ENCODE measurements around the gene AMACR. TPM values are rescaled to one million over a fixed set of nuclear protein-coding genes. Genes with fewer than 3 reads are reported as not detected.
A peak's percentile ranks its signal among the peaks of the same experiment; 100 is the strongest.

AMACR gene
- total and polyA plus RNA-seq, 7 donors: 1.5 to 14.4 (median 5.6) TPM

DNA sequence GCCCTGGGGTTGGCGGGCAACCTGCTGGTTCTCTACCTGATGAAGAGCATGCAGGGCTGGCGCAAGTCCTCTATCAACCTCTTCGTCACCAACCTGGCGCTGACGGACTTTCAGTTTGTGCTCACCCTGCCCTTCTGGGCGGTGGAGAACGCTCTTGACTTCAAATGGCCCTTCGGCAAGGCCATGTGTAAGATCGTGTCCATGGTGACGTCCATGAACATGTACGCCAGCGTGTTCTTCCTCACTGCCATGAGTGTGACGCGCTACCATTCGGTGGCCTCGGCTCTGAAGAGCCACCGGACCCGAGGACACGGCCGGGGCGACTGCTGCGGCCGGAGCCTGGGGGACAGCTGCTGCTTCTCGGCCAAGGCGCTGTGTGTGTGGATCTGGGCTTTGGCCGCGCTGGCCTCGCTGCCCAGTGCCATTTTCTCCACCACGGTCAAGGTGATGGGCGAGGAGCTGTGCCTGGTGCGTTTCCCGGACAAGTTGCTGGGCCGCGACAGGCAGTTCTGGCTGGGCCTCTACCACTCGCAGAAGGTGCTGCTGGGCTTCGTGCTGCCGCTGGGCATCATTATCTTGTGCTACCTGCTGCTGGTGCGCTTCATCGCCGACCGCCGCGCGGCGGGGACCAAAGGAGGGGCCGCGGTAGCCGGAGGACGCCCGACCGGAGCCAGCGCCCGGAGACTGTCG, 70.7 kb downstream of the AMACR start:
- H3K36me3 ChIP-seq (ENCODE audit: insufficient read depth in 1 of 2, low read depth in 1 of 2): no peaks in the 10 kb centered on the region
- 27 to 45% (median 28%) methylated on average over 53 to 54 of the region's 54 CpGs for WGBS, 3 donors
- H3K27me3 ChIP-seq (ENCODE audit: insufficient read depth in 3 of 3, low read length in 2 of 3): peaks cover 0 to 67% (median 27%) of the 10 kb centered on the region in 3 donors
- H3K9me3 ChIP-seq: no peaks in the 10 kb centered on the region
- H3K27ac ChIP-seq: no peak overlapping the region
- DNase-seq (peak in 1 of 2 donors; percentile 34), ATAC-seq (no peak)
- TF ChIP-seq, protein P1, sequence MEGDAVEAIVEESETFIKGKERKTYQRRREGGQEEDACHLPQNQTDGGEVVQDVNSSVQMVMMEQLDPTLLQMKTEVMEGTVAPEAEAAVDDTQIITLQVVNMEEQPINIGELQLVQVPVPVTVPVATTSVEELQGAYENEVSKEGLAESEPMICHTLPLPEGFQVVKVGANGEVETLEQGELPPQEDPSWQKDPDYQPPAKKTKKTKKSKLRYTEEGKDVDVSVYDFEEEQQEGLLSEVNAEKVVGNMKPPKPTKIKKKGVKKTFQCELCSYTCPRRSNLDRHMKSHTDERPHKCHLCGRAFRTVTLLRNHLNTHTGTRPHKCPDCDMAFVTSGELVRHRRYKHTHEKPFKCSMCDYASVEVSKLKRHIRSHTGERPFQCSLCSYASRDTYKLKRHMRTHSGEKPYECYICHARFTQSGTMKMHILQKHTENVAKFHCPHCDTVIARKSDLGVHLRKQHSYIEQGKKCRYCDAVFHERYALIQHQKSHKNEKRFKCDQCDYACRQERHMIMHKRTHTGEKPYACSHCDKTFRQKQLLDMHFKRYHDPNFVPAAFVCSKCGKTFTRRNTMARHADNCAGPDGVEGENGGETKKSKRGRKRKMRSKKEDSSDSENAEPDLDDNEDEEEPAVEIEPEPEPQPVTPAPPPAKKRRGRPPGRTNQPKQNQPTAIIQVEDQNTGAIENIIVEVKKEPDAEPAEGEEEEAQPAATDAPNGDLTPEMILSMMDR (IDR thresholded peaks at IDR 0.05): no peak
- intact Hi-C loops (cut with DNase I): no loop called here
- H3K4me3 ChIP-seq: peak overlapping the region; percentile 42
- peaks cover 10% of the 10 kb centered on the region for H3K4me1 ChIP-seq

DNA sequence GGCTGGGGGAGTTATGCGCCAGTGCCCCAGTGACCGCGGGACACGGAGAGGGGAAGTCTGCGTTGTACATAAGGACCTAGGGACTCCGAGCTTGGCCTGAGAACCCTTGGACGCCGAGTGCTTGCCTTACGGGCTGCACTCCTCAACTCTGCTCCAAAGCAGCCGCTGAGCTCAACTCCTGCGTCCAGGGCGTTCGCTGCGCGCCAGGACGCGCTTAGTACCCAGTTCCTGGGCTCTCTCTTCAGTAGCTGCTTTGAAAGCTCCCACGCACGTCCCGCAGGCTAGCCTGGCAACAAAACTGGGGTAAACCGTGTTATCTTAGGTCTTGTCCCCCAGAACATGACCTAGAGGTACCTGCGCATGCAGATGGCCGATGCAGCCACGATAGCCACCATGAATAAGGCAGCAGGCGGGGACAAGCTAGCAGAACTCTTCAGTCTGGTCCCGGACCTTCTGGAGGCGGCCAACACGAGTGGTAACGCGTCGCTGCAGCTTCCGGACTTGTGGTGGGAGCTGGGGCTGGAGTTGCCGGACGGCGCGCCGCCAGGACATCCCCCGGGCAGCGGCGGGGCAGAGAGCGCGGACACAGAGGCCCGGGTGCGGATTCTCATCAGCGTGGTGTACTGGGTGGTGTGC, 71.4 kb downstream of the AMACR start, which contains the start of gene RXFP3:
TSS of gene RXFP3 (plus strand) at position 6 of the 636 bp plus-strand sequence. CDS start at position 361, 355 bp downstream.
- TF ChIP-seq, protein P1 (IDR thresholded peaks at IDR 0.05): no peak
- Histone ChIP-seq H3K36me3 (ENCODE audit: insufficient read depth in 1 of 2, low read depth in 1 of 2) (no peaks in the 10 kb centered on the region), H3K4me1 (peaks cover 10% of the 10 kb centered on the region), H3K27me3 (ENCODE audit: insufficient read depth in 3 of 3, low read length in 2 of 3) (peaks cover 0 to 73% (median 25%) of the 10 kb centered on the region in 3 donors), H3K27ac (no peak within 1 kb of the TSS), H3K4me3 (peak within 1 kb of the TSS; percentile 42), H3K9me3 (no peaks in the 10 kb centered on the region)
- 3 to 7% (median 7%) methylated on average over 45 of the region's 45 CpGs for WGBS, 3 donors
- ATAC-seq: no peak
- intact Hi-C loops (cut with DNase I): no loop called here
- DNase-seq: peak in 1 of 2 donors; percentile 47

Other genes starting within 250 kb of the AMACR start
- 1 to 10 TPM in 3 of 4 donors, under 1 TPM in 1; 0.88 to 1.2 (median 1.1) TPM for gene ADAMTS12, start 116.1 kb downstream of the AMACR start, total RNA-seq
- under 1 TPM; 0.19 to 0.51 (median 0.28) TPM for gene ADAMTS12, start 116.1 kb downstream of the AMACR start, polyA plus RNA-seq
- gene RXFP3, start 71.7 kb downstream of the AMACR start, total RNA-seq: not detected
- not detected for gene RXFP3, start 71.7 kb downstream of the AMACR start, polyA plus RNA-seq
- under 1 TPM in 1 of 4 donors, not detected in 3; 0.24 TPM for gene SLC45A2, start 23.4 kb downstream of the AMACR start, total RNA-seq
- gene SLC45A2, start 23.4 kb downstream of the AMACR start, polyA plus RNA-seq: under 1 TPM in 1 of 3 donors, not detected in 2; 0.08 TPM
- 1 to 10 TPM in 2 of 4 donors, under 1 TPM in 1, not detected in 1; 0.62 to 5.9 (median 1.6) TPM for gene C1QTNF3, start 35.2 kb upstream of the AMACR start, total RNA-seq
- gene C1QTNF3, start 35.2 kb upstream of the AMACR start, polyA plus RNA-seq: under 1 TPM; 0.31 to 0.49 (median 0.38) TPM